Fibroblast of the aortic adventitia (primary cell): ENCODE data around the gene PEX7. TPM values are rescaled to one million over a fixed set of nuclear protein-coding genes. Genes with fewer than 3 reads are reported as not detected.

Source experiments
- DNase-seq: peaks from one replicate; pipeline ENCODE4 v3.0.0-alpha.2; 2010; ENCODE audit warnings: low read depth
- H3K4me3 ChIP-seq: 2 replicates; pipeline ENCODE4 v1.5.1; 2011; ENCODE audit warnings: low read depth, mild to moderate bottlenecking, control low read depth, low read length, moderate library complexity
- CTCF ChIP-seq: IDR thresholded peaks from 2 replicates; pipeline ENCODE4 v1.5.1; 2011; ENCODE audit warnings: mild to moderate bottlenecking, low read length, control low read depth, inconsistent platforms; ENCODE audit not compliant: insufficient read depth
- total RNA-seq: library from RNA; depleted of rRNA; stranded (reverse); fragments of >200 nt; gene quantifications from 2 replicates; pipeline ENCODE4 v1.2.3, GENCODE V29; 2012; ENCODE audit warnings: low replicate concordance

The PEX7 gene
- total RNA-seq, 1 donor = 10.6 TPM

- TF ChIP-seq CTCF = no peak
- no peak for DNase-seq
- no peak overlapping the region for H3K4me3 ChIP-seq
These were observed 44.7 kb upstream of the PEX7 start for GRCh38 chr6:136777651-136778050.

GRCh38 chr6:136779682-136780081, 42.7 kb upstream of the PEX7 start:
- no peak for DNase-seq
- TF ChIP-seq CTCF = no peak
- no peak overlapping the region for H3K4me3 ChIP-seq

- DNase-seq = no peak
- H3K4me3 ChIP-seq = no peak overlapping the region
- TF ChIP-seq CTCF = no peak
These were observed 41.4 kb upstream of the PEX7 start for GRCh38 chr6:136780972-136781371.

- no peak overlapping the region for H3K4me3 ChIP-seq
- TF ChIP-seq CTCF = no peak
- peak; percentile 62 for DNase-seq
These were observed 40.2 kb upstream of the PEX7 start for GRCh38 chr6:136782021-136782770.

GRCh38 chr6:136783021-136783420, 39.4 kb upstream of the PEX7 start:
- no peak overlapping the region for H3K4me3 ChIP-seq
- DNase-seq = no peak
- TF ChIP-seq CTCF = no peak

- no peak for DNase-seq
- no peak for TF ChIP-seq CTCF
- H3K4me3 ChIP-seq = no peak overlapping the region
These were observed 38.7 kb upstream of the PEX7 start for GRCh38 chr6:136783495-136784270.
